Tongue (tissue), 2 donors: ENCODE results near the gene LAS1L. TPM values are rescaled to one million over a fixed set of nuclear protein-coding genes. Genes with fewer than 3 reads are reported as not detected.
"Not testable (repeated sequence)": the region's sequence is repeated elsewhere in the genome, so short reads cannot be mapped to it uniquely, and the experiment has no call there.

ENCODE experiments used
- DNase-seq: peaks from one replicate; pipeline ENCODE4 v3.0.0-alpha.2; 2015
- total RNA-seq: library from RNA; depleted of rRNA; stranded (reverse); fragments of >200 nt; gene quantifications from one replicate; pipeline ENCODE4 v1.2.3, GENCODE V29; 2014

LAS1L gene
- total RNA-seq, 1 donor from 2014 or later, result 17.0 TPM

DNA sequence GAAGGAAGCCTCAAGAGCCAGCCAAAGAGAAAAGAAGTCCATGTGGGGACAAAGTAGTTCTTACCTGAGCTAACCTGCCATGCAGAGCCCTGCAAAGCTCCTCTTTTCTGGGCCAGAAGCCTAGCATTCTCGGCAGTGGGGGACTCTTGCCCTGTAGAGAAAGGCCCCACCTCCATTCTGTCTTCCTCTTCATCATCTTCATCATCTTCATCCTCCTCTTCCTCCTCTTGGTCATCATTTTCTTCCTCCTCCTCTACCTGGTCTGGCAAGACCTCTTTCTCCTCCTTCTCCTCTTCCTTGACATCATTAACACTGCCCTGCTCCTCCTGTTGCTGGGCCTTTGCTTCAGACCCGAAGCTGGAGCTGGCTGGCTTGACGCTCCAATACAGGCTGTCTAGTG, 16.7 kb downstream of the LAS1L start:
- no peak for DNase-seq

DNA sequence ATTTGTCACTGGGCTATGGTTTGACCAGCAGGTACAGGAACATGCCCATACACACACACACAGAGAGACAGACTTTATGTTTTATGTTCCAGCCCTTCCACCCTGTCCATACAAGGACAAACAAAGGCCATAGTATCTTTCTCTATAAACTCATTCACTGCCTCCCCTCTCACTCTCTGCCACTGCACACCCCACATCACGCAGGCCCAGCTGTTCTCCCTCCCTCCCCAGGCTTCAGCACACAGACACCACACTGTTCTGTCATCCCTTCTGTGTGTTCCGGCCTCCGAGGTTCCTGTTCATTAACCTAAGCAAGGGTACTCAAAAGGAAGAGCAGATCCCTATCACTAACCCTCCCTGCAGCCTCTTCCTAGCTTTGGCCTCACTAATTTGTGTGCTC, 17.8 kb downstream of the LAS1L start:
- DNase-seq, result no peak

DNA sequence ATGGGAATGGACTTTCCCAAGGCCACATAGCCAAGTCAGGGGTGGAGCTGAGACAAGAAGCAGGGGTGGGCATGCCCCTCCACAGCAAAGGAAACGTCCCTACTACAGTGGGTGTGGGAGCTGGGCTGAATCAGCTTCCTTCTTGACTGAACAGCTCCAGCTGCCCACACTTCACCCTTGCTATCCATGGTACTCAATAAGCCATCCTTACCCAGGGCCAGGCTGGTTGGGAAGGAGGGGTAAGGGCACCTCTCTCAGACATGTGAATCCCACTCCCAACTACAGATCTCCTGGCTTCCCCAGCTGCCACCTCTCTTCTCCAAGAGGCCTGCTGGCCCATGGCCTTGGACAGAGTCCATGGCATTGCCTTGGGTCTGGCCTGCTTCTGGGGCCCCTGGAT, 21.0 kb downstream of the LAS1L start:
- no peak for DNase-seq

DNA sequence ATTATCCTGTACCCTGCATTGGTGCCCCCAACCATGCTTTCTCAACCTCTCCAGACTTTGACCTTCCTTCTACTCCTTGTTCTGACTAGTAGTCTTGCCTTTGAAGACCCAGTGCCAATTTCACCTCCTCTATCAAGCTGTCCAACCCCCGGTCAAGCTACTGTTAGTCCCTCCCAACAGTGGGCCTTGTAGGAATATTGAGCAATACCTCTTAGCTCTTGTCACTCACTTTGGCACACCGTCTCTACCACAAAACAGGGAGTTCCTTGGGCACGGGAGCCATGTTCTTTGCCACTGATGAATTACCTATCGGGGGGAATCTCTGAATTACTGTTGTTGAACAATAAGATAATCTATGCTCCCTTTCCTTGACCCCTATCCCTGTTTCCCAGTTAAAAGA, 25.2 kb downstream of the LAS1L start:
- DNase-seq, result no peak

DNA sequence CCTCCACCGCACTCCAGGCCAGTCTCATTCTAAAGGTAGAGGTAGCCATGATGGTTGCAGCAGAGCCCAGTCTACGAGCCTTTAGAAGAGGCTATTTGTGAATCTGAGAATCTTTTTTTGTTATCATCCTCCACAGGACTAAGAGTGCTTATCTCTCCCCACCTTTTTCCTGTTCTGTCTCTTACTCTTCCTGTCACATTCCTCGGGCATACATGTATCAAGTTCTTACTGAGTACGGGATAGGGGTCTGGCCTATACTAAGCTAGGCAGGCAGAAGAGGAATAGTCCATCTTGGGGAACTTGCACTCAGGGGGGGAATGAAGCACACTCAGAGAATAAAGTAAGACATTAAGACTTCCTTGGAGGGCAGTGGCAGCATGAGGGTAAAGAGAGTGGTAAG, 25.7 kb downstream of the LAS1L start:
- no peak for DNase-seq

DNA sequence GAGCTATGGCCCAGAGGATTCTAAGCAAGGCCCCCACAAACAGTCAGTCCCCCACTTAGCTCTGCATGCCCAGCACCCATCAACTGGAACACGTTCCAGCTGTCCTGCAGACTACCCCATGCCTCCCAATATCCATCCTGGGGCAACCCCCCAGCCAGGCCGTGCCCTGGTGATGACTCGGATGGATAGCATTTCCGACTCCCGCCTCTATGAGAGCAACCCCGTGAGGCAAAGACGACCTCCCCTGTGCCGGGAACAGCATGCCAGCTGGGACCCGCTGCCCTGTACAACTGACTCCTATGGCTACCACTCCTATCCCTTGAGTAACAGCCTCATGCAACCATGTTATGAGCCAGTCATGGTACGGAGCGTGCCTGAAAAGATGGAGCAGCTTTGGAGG, 32.0 kb downstream of the LAS1L start:
- DNase-seq, result no peak

DNA sequence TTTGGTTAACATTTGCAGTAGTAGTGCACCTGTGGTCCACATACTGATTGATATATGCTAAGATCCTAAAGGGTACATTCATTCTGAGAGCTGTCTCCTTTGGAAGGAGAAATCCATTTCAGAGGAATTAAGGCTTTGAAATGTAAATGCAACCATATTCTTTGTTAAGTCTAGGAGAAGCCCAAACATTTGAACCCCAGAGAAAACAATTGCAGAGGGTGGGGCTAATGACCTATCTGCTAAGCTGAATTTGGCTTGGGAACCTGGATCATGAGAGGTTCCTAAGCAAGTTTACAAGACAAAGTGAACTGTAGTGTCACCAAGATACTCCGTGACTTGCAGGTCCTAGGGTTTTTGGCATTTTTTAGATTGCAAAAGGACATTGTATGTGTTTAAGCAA, 41.2 kb downstream of the LAS1L start:
- DNase-seq, result no peak

DNA sequence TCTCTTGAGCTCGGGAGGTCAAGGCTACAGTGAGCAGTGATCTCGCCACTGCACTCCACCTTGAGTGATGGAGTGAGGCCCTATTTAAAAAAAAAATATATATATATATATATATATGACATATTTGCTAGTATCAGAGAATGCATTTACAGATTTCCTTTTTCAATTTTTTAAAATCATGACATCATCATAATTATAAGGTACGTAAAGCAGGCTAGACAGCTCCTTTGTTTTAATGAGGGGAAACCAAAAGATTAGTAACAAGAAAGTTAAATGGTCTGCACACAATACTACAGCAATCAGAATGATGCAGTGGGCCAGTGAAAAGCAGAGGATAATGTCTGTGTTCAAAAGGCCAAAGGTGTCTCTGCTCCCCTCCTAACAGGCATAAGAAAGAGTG, 43.0 kb downstream of the LAS1L start:
- DNase-seq, result no peak

DNA sequence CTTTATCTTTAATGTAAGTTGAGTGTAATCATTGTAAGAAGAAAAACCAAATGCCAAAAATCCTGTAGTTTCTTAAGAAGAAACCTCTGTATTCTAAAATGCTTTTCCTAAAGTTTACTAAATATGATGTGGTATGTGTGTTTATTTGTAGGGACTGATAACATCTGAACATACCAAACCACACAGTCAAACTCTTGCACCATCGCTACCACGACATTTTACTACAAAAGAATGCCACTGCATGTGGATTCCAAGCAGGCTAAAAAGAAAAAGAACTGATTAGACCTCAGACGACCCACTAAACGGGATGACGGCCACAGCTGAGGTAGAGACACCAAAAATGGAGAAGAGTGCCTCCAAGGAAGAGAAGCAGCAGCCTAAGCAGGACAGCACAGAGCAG, 46.1 kb downstream of the LAS1L start:
- DNase-seq, result no peak

DNA sequence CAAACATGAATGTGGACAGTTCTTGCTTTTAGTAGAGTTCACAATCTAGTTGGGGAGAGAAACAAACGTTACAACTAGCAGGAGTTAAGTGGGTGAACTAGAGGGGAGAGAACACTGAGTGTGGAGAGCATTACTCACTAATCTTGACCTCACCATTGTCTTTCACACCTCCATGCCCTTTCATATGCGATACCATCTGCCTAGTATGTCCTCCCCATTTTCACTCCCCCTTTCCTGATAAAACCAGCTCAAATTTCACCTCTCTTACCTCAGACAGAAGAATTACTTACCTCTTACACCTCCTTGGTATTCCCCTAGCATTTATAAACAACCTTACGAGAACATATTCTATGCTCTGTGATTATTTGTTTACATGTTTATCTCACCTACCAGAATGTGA, 53.6 kb downstream of the LAS1L start:
- no peak for DNase-seq

DNA sequence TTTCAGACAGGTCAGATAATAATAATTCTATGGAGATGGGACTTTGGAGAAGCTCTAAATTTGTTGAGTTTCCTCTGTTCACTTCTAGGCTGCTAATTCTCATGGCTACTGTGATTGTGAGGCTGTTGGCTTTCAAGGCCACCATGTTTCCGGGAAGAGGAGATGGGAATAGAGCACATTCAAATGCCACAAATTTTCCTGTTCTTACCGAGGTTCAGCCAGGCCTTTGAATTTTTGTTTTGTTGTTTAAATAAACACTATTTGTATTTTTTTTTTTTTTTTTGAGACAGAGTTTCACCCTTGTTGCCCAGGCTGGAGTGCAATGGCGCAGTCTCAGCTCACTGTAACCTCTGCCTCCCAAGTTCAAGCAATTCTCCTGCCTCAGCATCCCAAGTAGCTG, 55.5 kb downstream of the LAS1L start:
- not testable (repeated sequence) for DNase-seq

DNA sequence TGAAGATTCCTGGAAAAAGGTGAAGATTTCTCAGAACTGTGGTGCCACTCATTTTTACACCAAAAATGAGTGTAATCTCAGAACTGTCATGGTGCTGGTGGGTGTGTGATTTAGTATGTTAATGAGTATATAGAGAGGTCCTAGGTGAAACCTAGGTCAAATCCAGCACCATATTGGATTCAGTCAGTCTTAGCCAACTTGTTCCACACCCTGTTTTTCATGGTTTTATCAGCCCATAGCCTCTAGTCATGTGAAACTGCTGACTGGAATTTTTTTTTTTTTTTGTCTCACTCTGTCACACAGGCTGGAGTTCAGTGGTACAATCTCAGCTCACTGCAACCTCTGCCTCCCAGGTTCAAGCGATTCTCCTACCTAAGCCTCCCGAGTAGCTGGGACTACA, 58.0 kb downstream of the LAS1L start:
- DNase-seq, result no peak

DNA sequence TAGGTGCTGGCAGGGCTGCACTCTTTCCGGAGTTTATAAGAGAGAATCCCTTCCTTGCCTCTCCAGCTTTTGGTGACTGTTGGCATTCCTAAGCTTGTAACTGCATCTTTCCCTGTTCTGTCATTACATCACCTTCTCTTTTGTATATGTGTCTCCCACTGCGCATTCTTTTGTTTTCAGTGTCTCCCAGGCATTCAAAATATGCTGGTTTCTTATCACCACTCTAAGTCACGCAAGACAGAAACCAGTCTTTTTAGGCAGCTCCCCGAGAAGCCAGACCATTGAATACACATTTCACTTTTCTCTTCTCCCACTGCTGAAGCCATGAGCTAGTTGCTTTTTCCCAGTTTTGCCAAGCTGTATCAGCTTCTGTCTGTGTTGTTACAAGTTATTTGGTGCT, 71.0 kb downstream of the LAS1L start:
- no peak for DNase-seq

Other genes starting within 250 kb of the LAS1L start
- 101 TPM for gene MSN, start 132.9 kb upstream of the LAS1L start, total RNA-seq